Skin epidermis (tissue), 12 donors: Measurements from ENCODE around the gene LTK.

Experiments used
- H3K27ac ChIP-seq, 21 experiments: fragments of 200-600 bp; sonication (generic) in 11 of 21; one replicate each; pipeline ENCODE4 v1.5.0; 2020; ENCODE audit warnings: mild to moderate bottlenecking in 3 of 21, inconsistent platforms in 2 of 21, moderate library complexity in 2 of 21
- H3K4me3 ChIP-seq, 7 experiments: fragments of 200-600 bp; sonication (generic) in 2 of 7; one replicate each; pipeline ENCODE4 v1.5.0; 2020; ENCODE audit warnings: inconsistent platforms in 2 of 7, mild to moderate bottlenecking in 2 of 7, moderate library complexity in 1 of 7

The LTK gene

GRCh38 chr15:41501931-41502794, 11.5 kb downstream of the LTK start:
- peak overlapping the region in 6 of 7 experiments; percentile 4 to 27 (median 11) for H3K4me3 ChIP-seq
- H3K27ac ChIP-seq = no peak overlapping the region

DNA sequence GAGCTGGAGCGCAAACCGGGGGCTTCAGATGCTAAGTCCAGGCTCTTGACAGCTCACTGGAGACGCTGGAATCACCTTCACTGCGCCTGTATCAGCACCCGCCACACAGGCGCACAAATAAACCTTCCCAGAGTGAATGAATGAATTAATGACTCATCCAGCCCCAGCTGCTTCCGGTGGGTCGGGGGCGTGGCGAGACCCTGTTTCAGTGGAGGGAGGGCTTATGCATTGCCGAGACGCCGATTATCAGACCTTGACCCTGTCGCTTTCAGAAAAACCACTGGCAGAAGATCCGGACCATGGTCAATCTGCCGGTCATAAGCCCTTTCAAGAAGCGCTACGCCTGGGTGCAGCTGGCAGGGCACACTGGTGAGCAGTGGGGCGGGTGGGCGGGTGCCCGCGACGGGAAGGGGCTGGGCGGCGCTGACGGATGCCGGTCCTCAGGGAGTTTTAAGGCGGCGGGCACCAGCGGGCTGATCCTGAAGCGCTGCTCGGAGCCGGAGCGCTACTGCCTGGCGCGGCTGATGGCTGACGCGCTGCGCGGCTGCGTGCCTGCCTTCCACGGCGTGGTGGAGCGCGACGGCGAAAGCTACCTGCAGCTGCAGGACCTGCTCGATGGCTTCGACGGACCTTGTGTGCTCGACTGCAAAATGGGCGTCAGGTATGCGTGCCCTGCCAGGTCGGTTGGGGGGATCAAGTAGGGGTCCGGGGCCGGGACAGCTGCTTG, 12.3 kb downstream of the LTK start:
- Histone ChIP-seq H3K4me3 (peak overlapping the region in 3 of 7 experiments; percentile 4 to 27 (median 15)), H3K27ac (no peak overlapping the region)

- H3K27ac ChIP-seq = no peak overlapping the region
Measured at GRCh38 chr15:41499109-41499851, 14.3 kb downstream of the LTK start.

DNA sequence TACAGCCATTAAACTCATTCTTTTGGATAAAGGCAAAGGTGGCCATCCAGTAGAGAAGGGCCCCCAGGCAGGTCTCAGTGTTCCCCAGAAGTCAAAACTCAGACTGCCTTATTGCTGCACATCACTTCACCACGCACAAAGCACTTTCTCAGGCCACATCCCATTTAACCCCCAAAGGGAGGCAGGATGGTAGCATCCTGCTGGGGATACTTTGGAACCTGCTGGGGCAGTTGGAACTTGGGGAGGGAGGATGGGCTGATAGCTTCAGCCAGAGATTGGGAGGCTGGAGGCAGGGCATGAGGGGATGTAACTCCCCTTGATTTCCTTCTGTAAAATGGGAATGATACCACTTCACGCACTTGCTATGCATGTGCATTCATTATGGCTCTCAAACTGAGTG, 15.0 kb downstream of the LTK start:
- no peak overlapping the region for H3K27ac ChIP-seq

More at GRCh38 chr15:41499109-41499851, 14.3 kb downstream of the LTK start:
- no peak overlapping the region for H3K4me3 ChIP-seq

DNA sequence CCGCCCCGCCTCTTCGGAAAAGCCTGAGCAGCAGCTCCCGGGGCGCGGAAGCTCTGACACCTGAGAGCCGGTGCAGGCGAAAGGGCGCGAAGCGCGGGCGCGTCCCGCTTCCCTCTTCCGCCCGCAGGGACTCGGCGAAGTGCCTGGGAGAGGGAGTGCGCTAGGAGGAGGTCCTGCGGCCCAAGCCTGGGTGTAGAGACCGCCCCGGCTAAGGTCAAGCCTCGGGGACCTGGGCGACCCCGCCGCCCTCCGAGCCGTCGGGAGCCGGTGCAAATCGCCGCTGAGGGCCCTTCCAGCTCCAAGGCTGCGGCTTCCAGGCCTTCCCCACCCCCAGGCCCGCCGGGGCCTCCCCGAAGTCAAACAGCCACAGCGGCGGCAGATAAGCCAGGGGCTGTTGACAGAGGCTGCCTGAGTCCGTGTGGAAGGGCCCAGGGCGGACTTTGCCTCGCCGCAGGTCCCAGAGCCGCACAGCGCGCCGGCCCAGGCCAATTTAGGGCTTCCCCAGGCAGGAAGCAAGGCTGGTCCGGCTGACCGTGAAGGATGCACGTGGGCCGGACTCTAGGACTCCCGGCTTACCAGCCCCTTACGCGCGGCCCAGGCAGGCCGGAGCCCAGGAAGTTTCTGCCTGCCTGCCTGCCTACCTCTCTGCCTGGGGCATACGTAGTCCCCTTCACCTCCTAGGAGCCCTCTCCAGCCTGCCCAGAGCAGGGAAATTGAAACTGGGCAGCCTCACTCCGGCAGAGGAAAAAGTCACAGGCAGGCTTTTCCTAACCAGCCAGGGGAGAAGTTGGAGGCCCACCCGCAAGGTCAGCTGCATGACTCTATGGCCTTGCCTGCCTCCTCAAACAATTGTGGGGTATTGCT, 17.7 kb downstream of the LTK start:
- H3K27ac ChIP-seq = no peak overlapping the region
- H3K4me3 ChIP-seq = peak overlapping the region in 3 of 7 experiments; percentile 47 to 61 (median 58)

More for the DNA sequence above, 15.0 kb downstream of the LTK start:
- no peak overlapping the region for H3K4me3 ChIP-seq

GRCh38 chr15:41494922-41495735, 18.5 kb downstream of the LTK start:
- no peak overlapping the region for H3K27ac ChIP-seq

DNA sequence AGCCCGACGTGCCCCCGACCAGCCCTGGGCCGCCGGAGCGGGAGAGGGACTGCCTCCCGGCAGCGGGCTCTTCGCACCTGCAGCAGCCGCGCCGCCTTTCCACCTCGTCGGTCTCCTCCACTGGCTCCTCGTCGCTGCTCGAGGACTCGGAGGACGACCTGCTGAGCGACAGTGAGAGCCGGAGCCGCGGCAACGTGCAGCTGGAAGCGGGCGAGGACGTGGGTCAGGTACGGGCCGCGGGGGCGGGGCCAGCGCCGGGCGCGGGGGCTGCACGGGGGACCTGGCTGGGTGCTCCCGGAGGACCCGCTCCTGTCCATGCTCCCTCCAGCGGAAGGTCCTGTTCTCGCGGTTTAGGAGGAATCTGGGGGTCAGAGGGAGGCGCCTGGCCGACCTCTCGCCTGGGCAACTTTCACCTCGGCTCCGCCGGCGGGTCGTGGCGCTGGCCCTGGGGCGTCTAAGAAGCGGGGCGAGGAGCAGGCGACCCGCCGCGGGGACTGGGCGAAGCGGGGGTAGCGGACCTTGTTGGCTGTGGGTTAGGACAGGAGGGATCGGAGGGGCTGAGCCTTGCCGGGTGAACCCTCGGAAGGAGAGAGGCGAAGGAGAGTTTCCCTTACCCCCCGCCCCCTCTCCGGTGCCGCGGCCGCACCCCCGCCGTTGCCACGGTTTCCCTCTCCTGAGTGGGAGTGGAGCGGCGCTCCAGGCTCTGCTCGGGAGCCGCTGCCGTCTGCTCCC, 19.3 kb downstream of the LTK start:
- Histone ChIP-seq H3K27ac (no peak overlapping the region), H3K4me3 (peak overlapping the region; percentile 28 to 61 (median 47))

More at GRCh38 chr15:41494922-41495735, 18.5 kb downstream of the LTK start:
- peak overlapping the region in 5 of 7 experiments; percentile 33 to 61 (median 47) for H3K4me3 ChIP-seq

DNA sequence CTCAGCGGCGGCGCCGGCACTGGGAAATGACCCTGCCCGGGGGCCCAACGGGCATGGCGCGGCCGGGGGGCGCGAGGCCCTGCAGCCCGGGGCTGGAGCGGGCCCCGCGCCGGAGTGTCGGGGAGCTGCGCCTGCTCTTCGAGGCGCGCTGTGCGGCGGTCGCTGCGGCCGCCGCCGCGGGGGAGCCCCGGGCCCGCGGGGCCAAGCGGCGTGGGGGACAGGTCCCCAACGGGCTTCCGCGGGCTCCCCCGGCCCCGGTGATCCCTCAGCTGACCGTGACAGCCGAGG, 19.8 kb downstream of the LTK start:
- Histone ChIP-seq H3K27ac (no peak overlapping the region), H3K4me3 (peak overlapping the region; percentile 28 to 61 (median 47))

- Histone ChIP-seq H3K4me3 (peak within 1 kb of the TSS; percentile 35 to 61 (median 53)), H3K27ac (peak within 1 kb of the TSS in 14 of 21 experiments; percentile 4 to 74 (median 38))
Measured at GRCh38 chr15:41493205-41493901, 20.3 kb downstream of the LTK start, which contains the start of gene ITPKA. Gene ITPKA (plus strand): TSS chr15:41493874. CDS start chr15:41493928, 54 bp downstream.

GRCh38 chr15:41492597-41493204, 20.9 kb downstream of the LTK start:
- Histone ChIP-seq H3K4me3 (peak overlapping the region; percentile 35 to 61 (median 53)), H3K27ac (peak overlapping the region in 6 of 21 experiments; percentile 10 to 62 (median 38))

DNA sequence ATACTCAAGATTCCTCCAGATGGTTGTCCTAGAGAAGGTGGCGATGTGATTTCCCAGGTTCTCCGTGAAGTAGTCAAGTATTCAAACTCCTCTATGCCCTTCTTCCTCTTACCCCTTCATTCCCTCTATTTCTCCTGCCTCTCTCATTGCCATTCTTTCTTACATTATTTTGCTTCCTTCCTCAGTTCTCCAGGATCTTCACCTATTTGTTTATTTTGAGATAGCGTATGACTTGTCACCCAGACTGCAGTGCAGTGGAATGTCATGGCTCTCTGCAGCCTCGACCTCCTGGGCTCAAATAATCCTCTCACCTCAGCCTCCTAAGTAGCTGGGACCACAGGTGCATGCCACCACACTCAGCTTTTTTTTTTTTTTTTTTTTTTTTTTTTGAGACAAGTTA, 21.7 kb downstream of the LTK start:
- Histone ChIP-seq H3K27ac (no peak overlapping the region), H3K4me3 (no peak overlapping the region)

DNA sequence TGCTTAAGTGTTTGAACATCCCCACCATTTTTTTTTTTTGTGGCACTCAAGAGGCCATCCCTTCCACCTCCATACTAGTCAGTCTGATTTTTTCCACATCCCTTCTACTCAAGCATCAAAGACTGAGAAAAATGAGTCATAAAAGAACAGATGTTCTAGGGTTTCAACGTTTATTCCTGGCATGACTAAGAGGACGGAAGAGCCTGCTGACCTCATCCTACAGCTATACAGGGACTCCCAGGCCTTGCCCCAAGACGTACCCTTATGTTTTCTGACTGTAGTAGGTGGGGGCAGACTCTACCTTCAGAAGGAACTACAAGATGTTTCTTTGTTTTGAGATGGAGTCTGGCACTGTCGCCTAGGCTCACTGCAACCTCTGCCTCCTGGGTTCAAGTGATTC, 23.3 kb downstream of the LTK start:
- H3K4me3 ChIP-seq = no peak overlapping the region
- H3K27ac ChIP-seq = no peak overlapping the region

DNA sequence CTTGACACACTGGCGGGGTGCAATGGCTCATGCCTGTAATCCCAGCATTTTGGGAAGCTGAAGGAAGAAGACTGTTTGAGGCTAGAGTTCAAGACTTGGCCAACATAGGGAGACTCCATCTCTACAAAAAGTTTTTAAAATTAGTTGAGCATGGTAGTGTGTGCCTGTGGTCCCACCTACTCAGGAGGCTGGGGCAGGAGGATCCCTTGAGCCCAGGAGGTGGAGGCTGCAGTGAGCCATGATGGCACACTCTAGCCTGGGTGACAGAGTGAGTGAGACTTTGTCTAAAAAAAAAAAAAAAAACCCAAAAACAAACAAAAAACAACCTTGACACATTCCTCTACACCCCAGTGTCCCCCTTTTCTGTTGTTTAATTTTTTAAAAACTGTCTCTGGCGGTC, 24.0 kb downstream of the LTK start:
- Histone ChIP-seq H3K4me3 (no peak overlapping the region), H3K27ac (no peak overlapping the region)

DNA sequence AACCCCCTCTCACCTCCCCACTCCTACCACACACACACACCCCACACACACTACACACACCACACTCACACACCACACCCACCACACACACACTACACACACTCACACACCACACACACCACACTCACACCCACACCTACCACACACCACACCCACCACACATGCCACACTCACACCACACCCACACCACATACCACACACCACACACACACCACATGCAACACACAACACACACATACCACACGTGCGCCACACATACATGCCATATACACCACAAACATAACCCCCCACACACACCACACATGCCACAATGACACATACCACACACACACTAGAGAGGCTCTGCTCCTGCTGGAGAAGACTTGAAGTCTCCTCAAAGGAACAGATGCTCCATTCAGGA, 25.8 kb downstream of the LTK start:
- H3K4me3 ChIP-seq = no peak overlapping the region
- no peak overlapping the region for H3K27ac ChIP-seq

DNA sequence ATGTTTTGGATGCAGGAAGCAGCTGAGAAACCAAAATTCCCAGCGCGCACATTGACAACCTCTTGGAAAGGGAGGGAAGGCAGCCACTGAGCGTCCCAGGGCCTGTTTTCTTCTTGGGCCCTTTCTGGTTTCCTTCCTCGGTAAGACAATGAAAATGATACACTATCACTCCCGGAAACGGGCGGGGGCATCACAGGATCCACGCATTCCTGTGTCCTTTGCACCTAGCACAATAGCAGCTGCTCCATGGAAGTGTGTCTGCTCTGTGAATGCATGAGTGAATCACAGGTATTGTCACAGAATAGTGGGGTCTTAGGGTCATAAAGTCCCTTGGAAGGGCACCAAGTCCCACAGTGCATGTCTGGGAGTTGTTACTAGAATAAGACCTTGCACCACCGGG, 26.2 kb downstream of the LTK start:
- no peak overlapping the region for H3K4me3 ChIP-seq
- no peak overlapping the region for H3K27ac ChIP-seq

GRCh38 chr15:41486286-41486685, 27.3 kb downstream of the LTK start:
- Histone ChIP-seq H3K27ac (no peak overlapping the region), H3K4me3 (no peak overlapping the region)
